CD4-positive, alpha-beta T cell treated with Interleukin-10 for 1 hour (primary cell): ENCODE data around the gene CORO6.

Experiments used
- DNase-seq: peaks from one replicate; pipeline ENCODE4 v3.0.0-alpha.2; 2020

CORO6 gene

GRCh38 chr17:29630630-29631193, 8.0 kb upstream of the CORO6 start:
- no peak for DNase-seq

GRCh38 chr17:29629839-29630238, 7.1 kb upstream of the CORO6 start:
- DNase-seq = no peak

GRCh38 chr17:29628644-29629043, 5.9 kb upstream of the CORO6 start:
- no peak for DNase-seq

- DNase-seq = no peak
Observed at GRCh38 chr17:29627951-29628350, 5.2 kb upstream of the CORO6 start.

GRCh38 chr17:29625037-29625750, 2.5 kb upstream of the CORO6 start:
- DNase-seq = no peak

- DNase-seq = no peak
Observed at GRCh38 chr17:29624586-29624985, 1.9 kb upstream of the CORO6 start.

- DNase-seq = no peak
Observed at GRCh38 chr17:29623283-29623647, 553 bp upstream of the CORO6 start.

GRCh38 chr17:29621751-29622194, 939 bp downstream of the CORO6 start:
- DNase-seq = no peak

- DNase-seq = no peak
Observed at GRCh38 chr17:29620779-29621500, 1.8 kb downstream of the CORO6 start.

GRCh38 chr17:29620271-29620670, 2.4 kb downstream of the CORO6 start:
- DNase-seq = no peak

GRCh38 chr17:29619251-29619650, 3.5 kb downstream of the CORO6 start:
- no peak for DNase-seq

- DNase-seq = no peak
Observed at GRCh38 chr17:29618272-29619065, 4.2 kb downstream of the CORO6 start.

- peak; percentile 89 for DNase-seq
Observed at GRCh38 chr17:29617481-29618271, 5.0 kb downstream of the CORO6 start.

GRCh38 chr17:29617125-29617480, 5.6 kb downstream of the CORO6 start:
- DNase-seq = peak; percentile 93

- DNase-seq = no peak
Observed at GRCh38 chr17:29616300-29617048, 6.2 kb downstream of the CORO6 start.

GRCh38 chr17:29615492-29616299, 7.0 kb downstream of the CORO6 start:
- DNase-seq = peak; percentile 89

GRCh38 chr17:29615048-29615385, 7.7 kb downstream of the CORO6 start:
- peak; percentile 80 for DNase-seq

GRCh38 chr17:29614349-29615047, 8.2 kb downstream of the CORO6 start:
- no peak for DNase-seq

- no peak for DNase-seq
Observed at GRCh38 chr17:29613856-29614255, 8.9 kb downstream of the CORO6 start.

- DNase-seq = peak; percentile 94
Observed at GRCh38 chr17:29613352-29613837, 9.3 kb downstream of the CORO6 start.
